Peyer's patch (tissue), 4 donors: Measurements from ENCODE around the gene EPG5. TPM values are rescaled to one million over a fixed set of nuclear protein-coding genes. Genes with fewer than 3 reads are reported as not detected.
A peak's percentile ranks its signal among the peaks of the same experiment; 100 is the strongest.

Experiments used
- DNase-seq, 3 donors: peaks; one replicate each; pipeline ENCODE4 v3.0.0-alpha.2; 2017 to 2019
- H3K27ac ChIP-seq, 4 donors: fragments of 200-600 bp; sonication (generic); one replicate each; pipeline ENCODE4 v1.5.1; 2016 to 2019
- H3K27me3 ChIP-seq, 2 donors: fragments of 200-600 bp; sonication (generic); one replicate each; pipeline ENCODE4 v1.5.1; 2019
- H3K36me3 ChIP-seq, 3 donors: fragments of 200-600 bp; sonication (generic); one replicate each; pipeline ENCODE4 v1.5.1; 2016 to 2019
- H3K4me1 ChIP-seq, 4 donors: fragments of 200-600 bp; sonication (generic); one replicate each; pipeline ENCODE4 v1.5.1; 2016 to 2019
- H3K4me3 ChIP-seq, 4 donors: fragments of 200-600 bp; sonication (generic); 1 replicate in 3 of 4; 2 replicates in 1 of 4; pipeline ENCODE4 v1.5.1; 2016 to 2019; ENCODE audit warnings: mild to moderate bottlenecking in 1 of 4
- H3K9me3 ChIP-seq, 4 donors: fragments of 200-600 bp; sonication (generic); one replicate each; pipeline ENCODE4 v1.5.1; 2016 to 2019; ENCODE audit warnings: mild to moderate bottlenecking in 1 of 4
- POLR2A ChIP-seq, 2 donors: fragments of 450-650 bp; IDR thresholded peaks; one replicate each; pipeline ENCODE4 v1.5.1; 2017; ENCODE audit warnings: antibody characterized with exemption in 2 of 2, mild to moderate bottlenecking in 2 of 2, moderate library complexity in 2 of 2
- total RNA-seq, 4 donors: library from RNA; depleted of rRNA; stranded (reverse); fragments of >200 nt; gene quantifications; one replicate each; pipeline ENCODE4 v1.1.0, GENCODE V29; 2016
- TF ChIP-seq, protein P1 (sequence below), 6 experiments: fragments of 450-650 bp in 4 of 6; fragments of 200-600 bp in 2 of 6; sonication (generic) in 1 of 6; IDR thresholded peaks; one replicate each; pipeline ENCODE4 v1.5.1; 2017 to 2019; ENCODE audit warnings: antibody characterized with exemption in 6 of 6, mild to moderate bottlenecking in 3 of 6, moderate library complexity in 1 of 6

The EPG5 gene
- total RNA-seq, 4 donors from 2014 or later = 27.7 to 61.1 (median 33.3) TPM

DNA sequence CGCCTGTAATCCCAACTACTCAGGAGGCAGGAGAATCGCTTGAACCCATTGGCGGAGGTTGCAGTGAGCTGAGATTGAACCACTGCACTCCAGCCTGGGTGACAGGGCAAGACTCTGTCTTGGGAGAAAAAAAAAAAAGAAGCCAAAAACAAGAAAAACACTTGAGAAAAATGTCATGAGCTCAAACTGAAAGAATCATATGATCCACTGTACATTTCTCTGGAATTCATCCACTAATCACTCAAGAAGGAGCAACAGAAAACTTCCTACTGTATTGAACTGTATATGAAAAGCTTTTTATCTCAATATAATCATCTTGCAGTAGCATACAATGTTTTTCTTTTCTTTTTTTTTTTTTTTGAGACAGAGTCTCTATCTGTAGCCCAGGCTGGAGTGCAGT, 40.4 kb downstream of the EPG5 start:
- Histone ChIP-seq H3K36me3 (peaks cover 0 to 100% (median 2%) of the 10 kb centered on the region in 3 donors), H3K27me3 (no peaks in the 10 kb centered on the region), H3K4me1 (no peaks in the 10 kb centered on the region), H3K9me3 (no peaks in the 10 kb centered on the region), H3K27ac (no peak overlapping the region), H3K4me3 (no peak overlapping the region)
- TF ChIP-seq POLR2A (IDR thresholded peaks at IDR 0.05) = no peak
- TF ChIP-seq, protein P1, sequence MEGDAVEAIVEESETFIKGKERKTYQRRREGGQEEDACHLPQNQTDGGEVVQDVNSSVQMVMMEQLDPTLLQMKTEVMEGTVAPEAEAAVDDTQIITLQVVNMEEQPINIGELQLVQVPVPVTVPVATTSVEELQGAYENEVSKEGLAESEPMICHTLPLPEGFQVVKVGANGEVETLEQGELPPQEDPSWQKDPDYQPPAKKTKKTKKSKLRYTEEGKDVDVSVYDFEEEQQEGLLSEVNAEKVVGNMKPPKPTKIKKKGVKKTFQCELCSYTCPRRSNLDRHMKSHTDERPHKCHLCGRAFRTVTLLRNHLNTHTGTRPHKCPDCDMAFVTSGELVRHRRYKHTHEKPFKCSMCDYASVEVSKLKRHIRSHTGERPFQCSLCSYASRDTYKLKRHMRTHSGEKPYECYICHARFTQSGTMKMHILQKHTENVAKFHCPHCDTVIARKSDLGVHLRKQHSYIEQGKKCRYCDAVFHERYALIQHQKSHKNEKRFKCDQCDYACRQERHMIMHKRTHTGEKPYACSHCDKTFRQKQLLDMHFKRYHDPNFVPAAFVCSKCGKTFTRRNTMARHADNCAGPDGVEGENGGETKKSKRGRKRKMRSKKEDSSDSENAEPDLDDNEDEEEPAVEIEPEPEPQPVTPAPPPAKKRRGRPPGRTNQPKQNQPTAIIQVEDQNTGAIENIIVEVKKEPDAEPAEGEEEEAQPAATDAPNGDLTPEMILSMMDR (IDR thresholded peaks at IDR 0.05) = no peak
- DNase-seq = no peak

DNA sequence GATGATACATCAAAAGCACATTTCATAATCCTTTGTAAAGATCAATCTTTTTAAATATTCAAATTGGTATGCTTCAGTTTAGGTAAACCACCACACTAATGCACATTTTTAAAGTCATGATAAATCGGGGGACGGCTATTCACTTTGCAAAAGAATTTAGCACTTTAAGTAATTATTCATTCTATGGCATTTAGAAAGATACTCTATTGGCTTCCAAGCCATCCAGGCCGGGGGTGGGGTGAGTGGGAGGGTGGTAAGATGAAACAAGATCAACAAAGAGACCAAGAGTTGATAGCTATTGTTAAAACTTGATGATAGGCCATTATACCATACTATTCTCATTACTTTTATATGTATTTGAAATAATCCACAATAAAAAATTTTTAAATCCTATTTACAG, 41.0 kb downstream of the EPG5 start:
- Histone ChIP-seq H3K27ac (no peak overlapping the region), H3K4me3 (no peak overlapping the region), H3K36me3 (peaks cover 0 to 100% (median 2%) of the 10 kb centered on the region in 3 donors), H3K9me3 (no peaks in the 10 kb centered on the region), H3K27me3 (no peaks in the 10 kb centered on the region), H3K4me1 (no peaks in the 10 kb centered on the region)
- TF ChIP-seq, protein P1 (IDR thresholded peaks at IDR 0.05) = no peak
- TF ChIP-seq POLR2A (IDR thresholded peaks at IDR 0.05) = no peak
- DNase-seq = no peak

DNA sequence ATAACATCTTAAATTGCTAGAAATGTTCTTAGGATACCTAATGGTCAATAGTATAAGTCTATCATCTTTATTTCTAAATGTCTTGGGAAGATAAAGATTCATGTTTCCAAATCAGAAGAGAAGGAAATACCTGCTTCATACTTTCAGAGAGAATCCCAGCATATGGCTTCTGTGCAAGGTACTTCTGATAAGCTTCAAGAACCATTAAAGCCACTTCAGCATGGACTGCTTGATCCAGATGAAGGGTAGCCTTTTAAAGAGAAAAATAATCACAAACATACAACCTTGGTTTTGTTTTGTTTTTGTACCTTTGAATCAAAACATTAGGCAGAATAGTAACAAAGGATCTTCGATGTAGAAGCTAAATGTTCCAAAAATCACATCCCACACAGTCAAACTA, 44.0 kb downstream of the EPG5 start:
- Histone ChIP-seq H3K9me3 (no peaks in the 10 kb centered on the region), H3K36me3 (peaks cover 0 to 84% (median 6%) of the 10 kb centered on the region in 3 donors)

DNA sequence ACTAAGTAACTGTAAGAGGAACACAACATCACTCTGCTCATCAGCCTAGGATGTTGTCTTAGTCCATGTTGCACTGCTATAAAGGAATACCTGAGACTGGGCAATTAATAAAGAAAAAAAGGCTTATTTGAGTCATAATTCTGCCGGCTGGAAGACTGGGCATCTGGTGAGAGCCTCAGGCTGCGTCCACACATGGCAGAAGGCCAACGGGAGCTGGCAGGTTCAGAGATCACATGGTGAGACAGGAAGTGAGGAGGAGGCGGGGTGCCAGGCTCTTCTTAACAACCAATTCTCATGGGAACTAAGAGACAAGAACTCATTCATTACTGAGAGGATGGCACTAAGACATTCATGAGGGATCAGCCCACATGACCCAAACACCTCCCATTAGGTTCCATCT, 46.8 kb downstream of the EPG5 start:
- Histone ChIP-seq H3K27me3 (no peaks in the 10 kb centered on the region), H3K27ac (no peak overlapping the region), H3K36me3 (peaks cover 0 to 84% (median 4%) of the 10 kb centered on the region in 3 donors), H3K4me3 (no peak overlapping the region), H3K4me1 (no peaks in the 10 kb centered on the region), H3K9me3 (no peaks in the 10 kb centered on the region)
- TF ChIP-seq POLR2A (IDR thresholded peaks at IDR 0.05) = no peak
- TF ChIP-seq, protein P1 (IDR thresholded peaks at IDR 0.05) = no peak
- peak; percentile 34 to 74 (median 64) for DNase-seq

More for the DNA sequence above, 44.0 kb downstream of the EPG5 start:
- H3K27me3 ChIP-seq = no peaks in the 10 kb centered on the region
- H3K4me3 ChIP-seq = no peak overlapping the region
- no peak for DNase-seq
- no peak for TF ChIP-seq POLR2A (IDR thresholded peaks at IDR 0.05)
- TF ChIP-seq, protein P1 (IDR thresholded peaks at IDR 0.05) = no peak
- no peak overlapping the region for H3K27ac ChIP-seq
- H3K4me1 ChIP-seq = no peaks in the 10 kb centered on the region

DNA sequence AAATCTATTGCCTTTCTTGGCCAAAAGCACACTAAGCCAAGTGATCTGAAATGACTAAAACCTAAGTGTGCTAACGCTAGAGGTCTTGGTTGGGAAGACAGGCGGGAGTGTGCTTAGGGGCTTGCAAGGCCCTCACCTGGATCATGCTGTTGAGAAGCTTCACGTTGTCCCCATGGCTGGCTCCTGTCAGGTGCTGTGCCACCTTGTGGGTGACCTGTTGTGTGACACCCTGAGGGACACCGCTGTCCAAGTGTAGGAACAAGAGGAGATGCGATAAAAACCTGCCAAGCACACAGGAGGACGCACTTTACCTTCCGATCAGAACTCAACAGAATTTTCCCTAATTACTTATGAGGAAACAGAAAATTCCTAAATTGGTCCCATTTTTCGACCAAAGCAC, 50.8 kb downstream of the EPG5 start:
- Histone ChIP-seq H3K9me3 (no peaks in the 10 kb centered on the region), H3K4me3 (no peak overlapping the region), H3K27ac (no peak overlapping the region), H3K27me3 (no peaks in the 10 kb centered on the region), H3K4me1 (no peaks in the 10 kb centered on the region), H3K36me3 (peaks cover 0 to 83% (median 4%) of the 10 kb centered on the region in 3 donors)
- no peak for TF ChIP-seq POLR2A (IDR thresholded peaks at IDR 0.05)
- TF ChIP-seq, protein P1 (IDR thresholded peaks at IDR 0.05) = no peak
- no peak for DNase-seq

DNA sequence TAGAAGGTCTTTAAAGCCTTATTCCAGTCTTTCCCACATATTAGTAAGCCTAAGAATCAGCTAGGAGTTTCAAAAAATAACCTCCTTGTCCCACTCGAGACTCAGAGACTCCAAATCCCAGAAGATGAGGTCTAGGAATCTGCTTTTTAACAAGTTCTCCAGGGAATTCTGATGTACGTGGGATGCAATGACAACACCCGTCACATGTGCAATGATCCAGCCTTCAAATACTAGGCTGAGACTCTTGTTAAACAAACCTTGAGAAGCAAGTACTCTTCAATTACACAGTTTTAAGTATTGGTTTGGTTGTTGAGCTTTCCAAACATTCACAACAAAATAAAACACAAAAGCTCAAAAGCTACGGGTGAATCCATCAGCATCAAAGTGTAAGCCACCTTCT, 53.9 kb downstream of the EPG5 start:
- TF ChIP-seq POLR2A (IDR thresholded peaks at IDR 0.05) = no peak
- TF ChIP-seq, protein P1 (IDR thresholded peaks at IDR 0.05) = no peak
- Histone ChIP-seq H3K36me3 (peaks cover 0 to 97% (median 0%) of the 10 kb centered on the region in 3 donors), H3K4me3 (no peak overlapping the region), H3K27ac (no peak overlapping the region), H3K27me3 (no peaks in the 10 kb centered on the region), H3K9me3 (no peaks in the 10 kb centered on the region), H3K4me1 (no peaks in the 10 kb centered on the region)
- no peak for DNase-seq
